ENCODE results near the gene SLC17A5. TPM values are rescaled to one million over a fixed set of nuclear protein-coding genes. Genes with fewer than 3 reads are reported as not detected.
A peak's percentile ranks its signal among the peaks of the same experiment; 100 is the strongest.

The SLC17A5 gene
- total and polyA plus RNA-seq, 12 donors, result 1.5 to 20.3 (median 12.8) TPM

GRCh38 chr6:73648166-73648565, 5.6 kb downstream of the SLC17A5 start:
- no peak for DNase-seq
- Histone ChIP-seq H3K9me3 (replicated peaks in 1 of 3) (no peaks in the 10 kb centered on the region), H3K27ac (no peak overlapping the region), H3K4me1 (replicated peaks in 1 of 2) (peaks cover 0 to 10% of the 10 kb centered on the region in 2 donors), H3K36me3 (replicated peaks in 1 of 2) (peaks cover 0 to 4% of the 10 kb centered on the region in 2 donors), H3K27me3 (no peaks in the 10 kb centered on the region), H3K4me3 (no peak overlapping the region)
- TF ChIP-seq POLR2A (IDR thresholded peaks at IDR 0.05) (no peak), CTCF (IDR thresholded peaks at IDR 0.05) (no peak)
- intact Hi-C loops (cut with DNase I), result no loop called here

GRCh38 chr6:73644941-73645591, 8.7 kb downstream of the SLC17A5 start:
- no peaks in the 10 kb centered on the region for H3K27me3 ChIP-seq
- no peaks in the 10 kb centered on the region for H3K9me3 ChIP-seq (replicated peaks in 1 of 3)
- intact Hi-C loops (cut with DNase I), result no loop called here
- H3K36me3 ChIP-seq (replicated peaks in 1 of 2), result peaks cover 0 to 4% of the 10 kb centered on the region in 2 donors
- WGBS, 4 donors, result 40 to 58% (median 43%) methylated on average over 10 of the region's 10 CpGs
- no peak for DNase-seq
- peak overlapping the region in 1 of 4 donors; percentile 40 for H3K4me3 ChIP-seq
- TF ChIP-seq CTCF (IDR thresholded peaks at IDR 0.05), result no peak
- H3K27ac ChIP-seq, result no peak overlapping the region
- H3K4me1 ChIP-seq (replicated peaks in 1 of 2), result no peaks in the 10 kb centered on the region

- Histone ChIP-seq H3K27ac (no peak overlapping the region), H3K36me3 (replicated peaks in 1 of 2) (no peaks in the 10 kb centered on the region), H3K4me1 (replicated peaks in 1 of 2) (peaks cover 0 to 4% of the 10 kb centered on the region in 2 donors), H3K9me3 (replicated peaks in 1 of 3) (no peaks in the 10 kb centered on the region), H3K4me3 (no peak overlapping the region), H3K27me3 (no peaks in the 10 kb centered on the region)
- DNase-seq, result no peak
- intact Hi-C loops (cut with DNase I), result no loop called here
- TF ChIP-seq CTCF (IDR thresholded peaks at IDR 0.05), result no peak
- TF ChIP-seq POLR2A (IDR thresholded peaks at IDR 0.05), result no peak
- 94 to 95% (median 94%) methylated on average over 2 of the region's 2 CpGs for WGBS, 4 donors
Observed at GRCh38 chr6:73644030-73644429, 9.8 kb downstream of the SLC17A5 start.

GRCh38 chr6:73642530-73642929, 11.3 kb downstream of the SLC17A5 start:
- intact Hi-C loops (cut with DNase I), result no loop called here
- no peaks in the 10 kb centered on the region for H3K27me3 ChIP-seq
- H3K27ac ChIP-seq, result no peak overlapping the region
- WGBS, 4 donors, result 75 to 92% (median 85%) methylated on average over 2 of the region's 2 CpGs
- H3K9me3 ChIP-seq (replicated peaks in 1 of 3), result no peaks in the 10 kb centered on the region
- H3K4me1 ChIP-seq (replicated peaks in 1 of 2), result peaks cover 0 to 7% of the 10 kb centered on the region in 2 donors
- DNase-seq, result no peak
- H3K36me3 ChIP-seq (replicated peaks in 1 of 2), result no peaks in the 10 kb centered on the region
- no peak overlapping the region for H3K4me3 ChIP-seq
- TF ChIP-seq POLR2A (IDR thresholded peaks at IDR 0.05) (no peak), CTCF (IDR thresholded peaks at IDR 0.05) (no peak)

Data from adrenal gland (tissue), 12 donors.